Fibroblast of the aortic adventitia (primary cell): ENCODE results near the gene PDE6D. TPM values are rescaled to one million over a fixed set of nuclear protein-coding genes. Genes with fewer than 3 reads are reported as not detected.

Experiments used
- DNase-seq: peaks from one replicate; pipeline ENCODE4 v3.0.0-alpha.2; 2010; ENCODE audit warnings: low read depth
- H3K4me3 ChIP-seq: 2 replicates; pipeline ENCODE4 v1.5.1; 2011; ENCODE audit warnings: low read depth, mild to moderate bottlenecking, control low read depth, low read length, moderate library complexity
- CTCF ChIP-seq: IDR thresholded peaks from 2 replicates; pipeline ENCODE4 v1.5.1; 2011; ENCODE audit warnings: mild to moderate bottlenecking, low read length, control low read depth, inconsistent platforms; ENCODE audit not compliant: insufficient read depth
- total RNA-seq: library from RNA; depleted of rRNA; stranded (reverse); fragments of >200 nt; gene quantifications from 2 replicates; pipeline ENCODE4 v1.2.3, GENCODE V29; 2012; ENCODE audit warnings: low replicate concordance

Gene PDE6D
- total RNA-seq, 1 donor = 30.6 TPM

- TF ChIP-seq CTCF = no peak
- no peak overlapping the region for H3K4me3 ChIP-seq
- no peak for DNase-seq
Observed at GRCh38 chr2:231807020-231807419, 25.9 kb upstream of the PDE6D start.

GRCh38 chr2:231803501-231804138 is 22.5 kb upstream of the PDE6D start:
- H3K4me3 ChIP-seq = no peak overlapping the region
- no peak for TF ChIP-seq CTCF
- no peak for DNase-seq

GRCh38 chr2:231800493-231801091 is 19.5 kb upstream of the PDE6D start:
- H3K4me3 ChIP-seq = no peak overlapping the region
- DNase-seq = peak; percentile 47
- TF ChIP-seq CTCF = peak; percentile 69

- peak; percentile 46 for DNase-seq
Observed at GRCh38 chr2:231795525-231796327, 14.6 kb upstream of the PDE6D start.

GRCh38 chr2:231794383-231794782 is 13.3 kb upstream of the PDE6D start:
- no peak for TF ChIP-seq CTCF
- no peak overlapping the region for H3K4me3 ChIP-seq
- no peak for DNase-seq

More at GRCh38 chr2:231795525-231796327, 14.6 kb upstream of the PDE6D start:
- H3K4me3 ChIP-seq = no peak overlapping the region
- no peak for TF ChIP-seq CTCF

GRCh38 chr2:231791107-231791506 is 10.0 kb upstream of the PDE6D start:
- DNase-seq = no peak
- no peak for TF ChIP-seq CTCF
- no peak overlapping the region for H3K4me3 ChIP-seq
